HepG2 (cell line): ENCODE measurements around the gene NAXD. TPM values are rescaled to one million over a fixed set of nuclear protein-coding genes. Genes with fewer than 3 reads are reported as not detected.

Experiments used
- CBX5 ChIP-seq: sonication (generic); formaldehyde crosslinking; IDR thresholded peaks from 2 replicates; pipeline ENCODE4 v1.4.0; 2020; ENCODE audit warnings: missing genetic modification reagents, borderline replicate concordance
- GFI1 ChIP-seq: sonication (generic); formaldehyde crosslinking; IDR thresholded peaks from 2 replicates; pipeline ENCODE4 v1.5.0; 2020; ENCODE audit warnings: missing genetic modification reagents, mild to moderate bottlenecking, borderline replicate concordance
- IRX3 ChIP-seq: sonication (generic); formaldehyde crosslinking; IDR thresholded peaks from 2 replicates; pipeline ENCODE4 v1.8.1; 2023; ENCODE audit warnings: mild to moderate bottlenecking, low read depth, missing genetic modification reagents, borderline replicate concordance
- KDM2A ChIP-seq: sonication (generic); formaldehyde crosslinking; IDR thresholded peaks from 2 replicates; pipeline ENCODE4 v1.4.0; 2020; ENCODE audit warnings: low read depth, missing genetic modification reagents, borderline replicate concordance
- MEIS2 ChIP-seq: sonication (generic); formaldehyde crosslinking; IDR thresholded peaks from 2 replicates; pipeline ENCODE4 v1.9.0; 2021; ENCODE audit warnings: mild to moderate bottlenecking, missing genetic modification reagents
- MYC ChIP-seq: sonication (generic); formaldehyde crosslinking; IDR thresholded peaks from 2 replicates; pipeline ENCODE4 v1.9.0; 2021; ENCODE audit warnings: missing genetic modification reagents, borderline replicate concordance
- NRL ChIP-seq: sonication (generic); formaldehyde crosslinking; IDR thresholded peaks from 2 replicates; pipeline ENCODE4 v1.5.0; 2020; ENCODE audit warnings: missing genetic modification reagents, mild to moderate bottlenecking, moderate library complexity, borderline replicate concordance
- STAG1 ChIP-seq: sonication (generic); formaldehyde crosslinking; IDR thresholded peaks from 2 replicates; pipeline ENCODE4 v1.4.0; 2020; ENCODE audit warnings: missing genetic modification reagents
- ZNF335 ChIP-seq: sonication (generic); formaldehyde crosslinking; IDR thresholded peaks from 2 replicates; pipeline ENCODE4 v1.4.0; 2020; ENCODE audit warnings: missing genetic modification reagents
- polyA plus RNA-seq, 8 experiments: library from polyadenylated mRNA; depleted of rRNA in 3 of 8; stranded (reverse) in 7 of 8; unstranded in 1 of 8; fragments of >200 nt; fragmentation: Illumina TruSeq in 4 of 8; extraction: Trizol in 4 of 8; gene quantifications; 2 replicates each; pipeline versions ENCODE4 v1.2.1 to v1.2.3, GENCODE V29; 2011 to 2016; ENCODE audit warnings: low read depth in 4 of 8, missing spikeins in 1 of 8, mixed read lengths in 1 of 8; ENCODE audit not compliant: insufficient read depth in 1 of 8
- total RNA-seq, 5 experiments: library from RNA; depleted of rRNA; stranded (reverse); fragments of >200 nt; fragmentation: Illumina TruSeq; extraction: Trizol; gene quantifications; 2 replicates each; pipeline ENCODE4 v1.2.3, GENCODE V29; 2016; ENCODE audit warnings: low read depth in 1 of 5
- TF ChIP-seq, protein P1 (sequence below): sonication (generic); formaldehyde crosslinking; IDR thresholded peaks from 2 replicates; pipeline ENCODE4 v1.5.0; 2020; ENCODE audit warnings: mild to moderate bottlenecking, missing genetic modification reagents, moderate library complexity
- TF ChIP-seq, protein P2 (sequence below): sonication (generic); formaldehyde crosslinking; IDR thresholded peaks from 2 replicates; pipeline ENCODE4 v1.5.1; 2020; ENCODE audit warnings: missing genetic modification reagents, mild to moderate bottlenecking, borderline replicate concordance
- TF ChIP-seq, protein P3 (sequence below), 2 experiments: fragments of 450-650 bp in 1 of 2; sonication (generic) in 1 of 2; formaldehyde crosslinking in 1 of 2; IDR thresholded peaks; 2 replicates each; pipeline versions ENCODE4 v1.6.1 to v1.8.0; 2016 to 2022; ENCODE audit warnings: antibody characterized with exemption in 1 of 2, mild to moderate bottlenecking in 1 of 2, missing genetic modification reagents in 1 of 2
- TF ChIP-seq, protein P4 (sequence below): sonication (generic); formaldehyde crosslinking; IDR thresholded peaks from 2 replicates; pipeline ENCODE4 v1.4.0; 2020; ENCODE audit warnings: missing genetic modification reagents

The NAXD gene
- total and polyA plus RNA-seq, 2 of the 13 experiments (the other 11 are each of a cell fraction or from before 2014, with no cell fraction given): 19.0 to 23.2 TPM

DNA sequence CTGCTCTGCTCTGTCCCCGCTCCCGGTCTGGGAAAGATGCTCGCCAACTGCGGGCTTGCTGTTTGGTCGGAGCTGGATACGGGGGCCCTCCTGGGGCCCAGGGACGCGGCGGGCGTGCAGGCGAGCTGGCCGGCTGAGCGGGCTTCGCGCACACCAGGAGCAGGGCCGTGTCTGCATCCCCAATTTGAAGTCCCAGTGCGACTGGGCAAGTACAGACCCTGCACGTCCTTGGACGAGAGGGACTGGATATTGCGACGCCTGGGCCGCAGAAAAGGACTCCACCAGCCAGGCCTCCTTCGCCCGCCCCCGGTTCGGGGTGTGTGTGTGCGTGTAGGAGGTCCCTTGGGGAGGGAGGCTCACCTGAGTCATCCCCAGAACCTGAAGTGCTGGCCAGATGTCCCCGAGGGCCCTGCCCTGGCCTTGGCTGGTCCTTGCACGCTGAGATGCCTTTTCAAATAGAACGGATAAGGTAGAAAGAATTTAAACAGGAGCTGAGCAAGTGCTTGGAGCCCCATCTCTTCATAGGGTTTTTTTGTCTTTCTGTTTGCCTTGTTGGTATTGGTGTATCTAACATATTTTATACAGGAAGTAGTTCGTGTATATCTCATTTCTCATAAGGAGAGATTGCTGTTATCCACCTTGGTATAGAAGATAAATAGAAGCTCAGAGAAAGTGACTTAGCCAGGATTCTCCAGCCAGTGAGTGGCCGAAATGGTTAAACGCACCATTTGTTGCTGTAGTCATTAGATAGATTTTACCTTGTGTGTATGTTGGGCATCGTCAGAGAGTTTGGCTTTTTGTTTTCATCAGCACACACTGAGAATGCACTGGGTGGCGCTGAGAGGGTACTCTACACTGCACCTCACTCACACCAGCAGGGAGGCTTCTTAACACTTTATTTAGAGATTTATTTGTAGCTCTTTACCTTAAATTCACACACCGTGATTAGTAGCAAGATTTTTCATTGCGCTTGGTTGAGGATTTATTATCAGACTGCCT, 1.1 kb downstream of the NAXD start (continued):
- TF ChIP-seq STAG1 (CRISPR knock-in tag): peak; percentile 44
- 0 out of 2 replicates have a peak, but pooled peaks have one; percentile 34 for TF ChIP-seq GFI1 (CRISPR knock-in tag)
- TF ChIP-seq MEIS2 (CRISPR knock-in tag): 0 out of 2 replicates have a peak, but pooled peaks have one; percentile 4
- TF ChIP-seq, protein P1, sequence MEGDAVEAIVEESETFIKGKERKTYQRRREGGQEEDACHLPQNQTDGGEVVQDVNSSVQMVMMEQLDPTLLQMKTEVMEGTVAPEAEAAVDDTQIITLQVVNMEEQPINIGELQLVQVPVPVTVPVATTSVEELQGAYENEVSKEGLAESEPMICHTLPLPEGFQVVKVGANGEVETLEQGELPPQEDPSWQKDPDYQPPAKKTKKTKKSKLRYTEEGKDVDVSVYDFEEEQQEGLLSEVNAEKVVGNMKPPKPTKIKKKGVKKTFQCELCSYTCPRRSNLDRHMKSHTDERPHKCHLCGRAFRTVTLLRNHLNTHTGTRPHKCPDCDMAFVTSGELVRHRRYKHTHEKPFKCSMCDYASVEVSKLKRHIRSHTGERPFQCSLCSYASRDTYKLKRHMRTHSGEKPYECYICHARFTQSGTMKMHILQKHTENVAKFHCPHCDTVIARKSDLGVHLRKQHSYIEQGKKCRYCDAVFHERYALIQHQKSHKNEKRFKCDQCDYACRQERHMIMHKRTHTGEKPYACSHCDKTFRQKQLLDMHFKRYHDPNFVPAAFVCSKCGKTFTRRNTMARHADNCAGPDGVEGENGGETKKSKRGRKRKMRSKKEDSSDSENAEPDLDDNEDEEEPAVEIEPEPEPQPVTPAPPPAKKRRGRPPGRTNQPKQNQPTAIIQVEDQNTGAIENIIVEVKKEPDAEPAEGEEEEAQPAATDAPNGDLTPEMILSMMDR (CRISPR knock-in tag): peak; percentile 52
- TF ChIP-seq, protein P2, sequence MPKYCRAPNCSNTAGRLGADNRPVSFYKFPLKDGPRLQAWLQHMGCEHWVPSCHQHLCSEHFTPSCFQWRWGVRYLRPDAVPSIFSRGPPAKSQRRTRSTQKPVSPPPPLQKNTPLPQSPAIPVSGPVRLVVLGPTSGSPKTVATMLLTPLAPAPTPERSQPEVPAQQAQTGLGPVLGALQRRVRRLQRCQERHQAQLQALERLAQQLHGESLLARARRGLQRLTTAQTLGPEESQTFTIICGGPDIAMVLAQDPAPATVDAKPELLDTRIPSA (CRISPR knock-in tag): peak; percentile 21; the same call in 1 of the 2 replicates
- 0 out of 2 replicates have a peak, but pooled peaks have one; percentile 15 for TF ChIP-seq KDM2A
- no peak for TF ChIP-seq ZNF335 (CRISPR knock-in tag)
- TF ChIP-seq IRX3 (CRISPR knock-in tag): 0 out of 2 replicates have a peak, but pooled peaks have one; percentile 15
- no peak for TF ChIP-seq NRL
- TF ChIP-seq MYC (CRISPR knock-in tag): no peak
- TF ChIP-seq, protein P3, sequence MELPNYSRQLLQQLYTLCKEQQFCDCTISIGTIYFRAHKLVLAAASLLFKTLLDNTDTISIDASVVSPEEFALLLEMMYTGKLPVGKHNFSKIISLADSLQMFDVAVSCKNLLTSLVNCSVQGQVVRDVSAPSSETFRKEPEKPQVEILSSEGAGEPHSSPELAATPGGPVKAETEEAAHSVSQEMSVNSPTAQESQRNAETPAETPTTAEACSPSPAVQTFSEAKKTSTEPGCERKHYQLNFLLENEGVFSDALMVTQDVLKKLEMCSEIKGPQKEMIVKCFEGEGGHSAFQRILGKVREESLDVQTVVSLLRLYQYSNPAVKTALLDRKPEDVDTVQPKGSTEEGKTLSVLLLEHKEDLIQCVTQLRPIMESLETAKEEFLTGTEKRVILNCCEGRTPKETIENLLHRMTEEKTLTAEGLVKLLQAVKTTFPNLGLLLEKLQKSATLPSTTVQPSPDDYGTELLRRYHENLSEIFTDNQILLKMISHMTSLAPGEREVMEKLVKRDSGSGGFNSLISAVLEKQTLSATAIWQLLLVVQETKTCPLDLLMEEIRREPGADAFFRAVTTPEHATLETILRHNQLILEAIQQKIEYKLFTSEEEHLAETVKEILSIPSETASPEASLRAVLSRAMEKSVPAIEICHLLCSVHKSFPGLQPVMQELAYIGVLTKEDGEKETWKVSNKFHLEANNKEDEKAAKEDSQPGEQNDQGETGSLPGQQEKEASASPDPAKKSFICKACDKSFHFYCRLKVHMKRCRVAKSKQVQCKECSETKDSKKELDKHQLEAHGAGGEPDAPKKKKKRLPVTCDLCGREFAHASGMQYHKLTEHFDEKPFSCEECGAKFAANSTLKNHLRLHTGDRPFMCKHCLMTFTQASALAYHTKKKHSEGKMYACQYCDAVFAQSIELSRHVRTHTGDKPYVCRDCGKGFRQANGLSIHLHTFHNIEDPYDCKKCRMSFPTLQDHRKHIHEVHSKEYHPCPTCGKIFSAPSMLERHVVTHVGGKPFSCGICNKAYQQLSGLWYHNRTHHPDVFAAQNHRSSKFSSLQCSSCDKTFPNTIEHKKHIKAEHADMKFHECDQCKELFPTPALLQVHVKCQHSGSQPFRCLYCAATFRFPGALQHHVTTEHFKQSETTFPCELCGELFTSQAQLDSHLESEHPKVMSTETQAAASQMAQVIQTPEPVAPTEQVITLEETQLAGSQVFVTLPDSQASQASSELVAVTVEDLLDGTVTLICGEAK (IDR thresholded peaks at IDR 0.05): no peak
- TF ChIP-seq, protein P3 (CRISPR knock-in tag; IDR thresholded peaks at IDR 0.05): no peak
- TF ChIP-seq, protein P4, sequence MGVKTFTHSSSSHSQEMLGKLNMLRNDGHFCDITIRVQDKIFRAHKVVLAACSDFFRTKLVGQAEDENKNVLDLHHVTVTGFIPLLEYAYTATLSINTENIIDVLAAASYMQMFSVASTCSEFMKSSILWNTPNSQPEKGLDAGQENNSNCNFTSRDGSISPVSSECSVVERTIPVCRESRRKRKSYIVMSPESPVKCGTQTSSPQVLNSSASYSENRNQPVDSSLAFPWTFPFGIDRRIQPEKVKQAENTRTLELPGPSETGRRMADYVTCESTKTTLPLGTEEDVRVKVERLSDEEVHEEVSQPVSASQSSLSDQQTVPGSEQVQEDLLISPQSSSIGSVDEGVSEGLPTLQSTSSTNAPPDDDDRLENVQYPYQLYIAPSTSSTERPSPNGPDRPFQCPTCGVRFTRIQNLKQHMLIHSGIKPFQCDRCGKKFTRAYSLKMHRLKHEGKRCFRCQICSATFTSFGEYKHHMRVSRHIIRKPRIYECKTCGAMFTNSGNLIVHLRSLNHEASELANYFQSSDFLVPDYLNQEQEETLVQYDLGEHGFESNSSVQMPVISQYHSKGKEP (CRISPR knock-in tag): no peak
- TF ChIP-seq CBX5 (CRISPR knock-in tag): 0 out of 2 replicates have a peak, but pooled peaks have one; percentile 14
